ENCODE data around the gene ZSWIM9. TPM values are rescaled to one million over a fixed set of nuclear protein-coding genes. Genes with fewer than 3 reads are reported as not detected.

The ZSWIM9 gene
- polyA plus RNA-seq, 1 of the 3 experiments (the other 2 are of a cell fraction), result 2.2 TPM

GRCh38 chr19:48121909-48122371 lies 48.5 kb upstream of the ZSWIM9 start:
- CTCF ChIA-PET, result interaction anchor here (3.2 kb wide), 1 partner anchor 13 kb away, joined by 32 read pairs; the partner anchor contains the start of gene PLA2G4C
- H3K9ac ChIP-seq, result no peak overlapping the region
- H3K27me3 ChIP-seq (ENCODE audit: insufficient read depth), result no peaks in the 10 kb centered on the region
- H3K9me2 ChIP-seq, result no peaks in the 10 kb centered on the region
- no peak overlapping the region for H3K27ac ChIP-seq (ENCODE audit: low read depth in 2 of 2, low read length in 1 of 2)
- no peaks in the 10 kb centered on the region for H4K20me1 ChIP-seq (ENCODE audit: insufficient read depth)
- POLR2A ChIA-PET, result no interaction called here
- no peak overlapping the region for H2AFZ ChIP-seq (ENCODE audit: low read depth)
- H3K4me1 ChIP-seq (ENCODE audit: control insufficient read depth in 1 of 2, insufficient read depth in 2 of 2, low read depth in 1 of 2, low read length in 1 of 2), result no peaks in the 10 kb centered on the region; a peak in 1 of 4 replicates
- WGBS (ENCODE audit: low lambda C conversion rate), result 83% methylated on average over 9 of the region's 10 CpGs
- H3K4me2 ChIP-seq, result no peak overlapping the region
- no peak for DNase-seq
- TF ChIP-seq RCOR1 (IDR thresholded peaks at IDR 0.05; ENCODE audit: low read length), result no peak
- H3K4me3 ChIP-seq (ENCODE audit: low read depth in 2 of 2, low read length in 1 of 2), result no peak overlapping the region
- H3K9me3 ChIP-seq, result no peaks in the 10 kb centered on the region
- no peaks in the 10 kb centered on the region for H3K79me2 ChIP-seq (ENCODE audit: insufficient read depth)
- H3K36me3 ChIP-seq (replicated peaks in 1 of 2; ENCODE audit: control insufficient read depth in 1 of 2, insufficient read depth in 2 of 2, low read length in 1 of 2), result peaks cover 3 to 13% of the 10 kb centered on the region in 2 experiments
- H3F3A ChIP-seq (replicated peaks; ENCODE audit: insufficient read depth), result no peaks in the 10 kb centered on the region

GRCh38 chr19:48122421-48122820 lies 48.1 kb upstream of the ZSWIM9 start:
- no peaks in the 10 kb centered on the region for H3K27me3 ChIP-seq (ENCODE audit: insufficient read depth)
- WGBS (ENCODE audit: low lambda C conversion rate), result 96% methylated on average over 13 of the region's 14 CpGs
- CTCF ChIA-PET, result interaction anchor here (2.6 to 3.2 kb wide), 2 partner anchors 13 to 30 kb away, joined by 8 to 32 read pairs; partner anchors contain the start of gene PLA2G4C
- no peak overlapping the region for H3K27ac ChIP-seq (ENCODE audit: low read depth in 2 of 2, low read length in 1 of 2)
- H3K9me2 ChIP-seq, result no peaks in the 10 kb centered on the region
- no peaks in the 10 kb centered on the region; a peak in 1 of 4 replicates for H3K4me1 ChIP-seq (ENCODE audit: control insufficient read depth in 1 of 2, insufficient read depth in 2 of 2, low read depth in 1 of 2, low read length in 1 of 2)
- DNase-seq, result no peak
- no peak overlapping the region for H3K4me3 ChIP-seq (ENCODE audit: low read depth in 2 of 2, low read length in 1 of 2)
- H2AFZ ChIP-seq (ENCODE audit: low read depth), result no peak overlapping the region
- H3K9me3 ChIP-seq, result no peaks in the 10 kb centered on the region
- H3K9ac ChIP-seq, result no peak overlapping the region
- POLR2A ChIA-PET, result no interaction called here
- peaks cover 3 to 13% of the 10 kb centered on the region in 2 experiments for H3K36me3 ChIP-seq (replicated peaks in 1 of 2; ENCODE audit: control insufficient read depth in 1 of 2, insufficient read depth in 2 of 2, low read length in 1 of 2)
- H3K79me2 ChIP-seq (ENCODE audit: insufficient read depth), result no peaks in the 10 kb centered on the region
- H4K20me1 ChIP-seq (ENCODE audit: insufficient read depth), result no peaks in the 10 kb centered on the region
- H3K4me2 ChIP-seq, result no peak overlapping the region
- TF ChIP-seq FOSL2 (IDR thresholded peaks at IDR 0.05; ENCODE audit: borderline replicate concordance, low read depth), result no peak
- TF ChIP-seq SIN3A (IDR thresholded peaks at IDR 0.05; ENCODE audit: borderline replicate concordance, low read depth, low read length), result no peak
- no peak for TF ChIP-seq TCF12 (IDR thresholded peaks at IDR 0.05)
- TF ChIP-seq MEF2A (IDR thresholded peaks at IDR 0.05; ENCODE audit: borderline replicate concordance, low read depth), result no peak
- TF ChIP-seq USF1 (IDR thresholded peaks at IDR 0.05; ENCODE audit: borderline replicate concordance, low read depth), result no peak
- no peak for TF ChIP-seq RCOR1 (IDR thresholded peaks at IDR 0.05; ENCODE audit: low read length)
- no peak for TF ChIP-seq TEAD4 (IDR thresholded peaks at IDR 0.05; ENCODE audit: borderline replicate concordance, insufficient read depth)
- TF ChIP-seq, protein P1, sequence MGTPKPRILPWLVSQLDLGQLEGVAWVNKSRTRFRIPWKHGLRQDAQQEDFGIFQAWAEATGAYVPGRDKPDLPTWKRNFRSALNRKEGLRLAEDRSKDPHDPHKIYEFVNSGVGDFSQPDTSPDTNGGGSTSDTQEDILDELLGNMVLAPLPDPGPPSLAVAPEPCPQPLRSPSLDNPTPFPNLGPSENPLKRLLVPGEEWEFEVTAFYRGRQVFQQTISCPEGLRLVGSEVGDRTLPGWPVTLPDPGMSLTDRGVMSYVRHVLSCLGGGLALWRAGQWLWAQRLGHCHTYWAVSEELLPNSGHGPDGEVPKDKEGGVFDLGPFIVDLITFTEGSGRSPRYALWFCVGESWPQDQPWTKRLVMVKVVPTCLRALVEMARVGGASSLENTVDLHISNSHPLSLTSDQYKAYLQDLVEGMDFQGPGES (IDR thresholded peaks at IDR 0.05; ENCODE audit: low read depth, low read length), result no peak
- no peak for TF ChIP-seq PBX3 (IDR thresholded peaks at IDR 0.05)
- no peak for TF ChIP-seq MXI1 (IDR thresholded peaks at IDR 0.05; ENCODE audit: low read depth, low read length)
- TF ChIP-seq, protein P2, sequence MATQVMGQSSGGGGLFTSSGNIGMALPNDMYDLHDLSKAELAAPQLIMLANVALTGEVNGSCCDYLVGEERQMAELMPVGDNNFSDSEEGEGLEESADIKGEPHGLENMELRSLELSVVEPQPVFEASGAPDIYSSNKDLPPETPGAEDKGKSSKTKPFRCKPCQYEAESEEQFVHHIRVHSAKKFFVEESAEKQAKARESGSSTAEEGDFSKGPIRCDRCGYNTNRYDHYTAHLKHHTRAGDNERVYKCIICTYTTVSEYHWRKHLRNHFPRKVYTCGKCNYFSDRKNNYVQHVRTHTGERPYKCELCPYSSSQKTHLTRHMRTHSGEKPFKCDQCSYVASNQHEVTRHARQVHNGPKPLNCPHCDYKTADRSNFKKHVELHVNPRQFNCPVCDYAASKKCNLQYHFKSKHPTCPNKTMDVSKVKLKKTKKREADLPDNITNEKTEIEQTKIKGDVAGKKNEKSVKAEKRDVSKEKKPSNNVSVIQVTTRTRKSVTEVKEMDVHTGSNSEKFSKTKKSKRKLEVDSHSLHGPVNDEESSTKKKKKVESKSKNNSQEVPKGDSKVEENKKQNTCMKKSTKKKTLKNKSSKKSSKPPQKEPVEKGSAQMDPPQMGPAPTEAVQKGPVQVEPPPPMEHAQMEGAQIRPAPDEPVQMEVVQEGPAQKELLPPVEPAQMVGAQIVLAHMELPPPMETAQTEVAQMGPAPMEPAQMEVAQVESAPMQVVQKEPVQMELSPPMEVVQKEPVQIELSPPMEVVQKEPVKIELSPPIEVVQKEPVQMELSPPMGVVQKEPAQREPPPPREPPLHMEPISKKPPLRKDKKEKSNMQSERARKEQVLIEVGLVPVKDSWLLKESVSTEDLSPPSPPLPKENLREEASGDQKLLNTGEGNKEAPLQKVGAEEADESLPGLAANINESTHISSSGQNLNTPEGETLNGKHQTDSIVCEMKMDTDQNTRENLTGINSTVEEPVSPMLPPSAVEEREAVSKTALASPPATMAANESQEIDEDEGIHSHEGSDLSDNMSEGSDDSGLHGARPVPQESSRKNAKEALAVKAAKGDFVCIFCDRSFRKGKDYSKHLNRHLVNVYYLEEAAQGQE (IDR thresholded peaks at IDR 0.05; ENCODE audit: low read depth, low read length), result no peak
- no peak for TF ChIP-seq RXRA (IDR thresholded peaks at IDR 0.05; ENCODE audit: borderline replicate concordance, low read depth)
- TF ChIP-seq NFIC (IDR thresholded peaks at IDR 0.05; ENCODE audit: borderline replicate concordance), result no peak
- TF ChIP-seq POLR2AphosphoS5 (IDR thresholded peaks at IDR 0.05; ENCODE audit: low read depth, low read length), result no peak
- no peak for TF ChIP-seq ELF1 (IDR thresholded peaks at IDR 0.05)
- H3F3A ChIP-seq (replicated peaks; ENCODE audit: insufficient read depth), result no peaks in the 10 kb centered on the region

Data from SK-N-SH (cell line).